ENCODE results near the gene PDLIM7.

PDLIM7 gene

GRCh38 chr5:177456976-177457851 lies 40.2 kb downstream of the PDLIM7 start:
- peak; percentile 87 for DNase-seq (ENCODE audit: low read depth)

- DNase-seq (ENCODE audit: low read depth), result no peak
Measured at GRCh38 chr5:177456591-177456964, 40.8 kb downstream of the PDLIM7 start.

GRCh38 chr5:177455661-177456590 lies 41.5 kb downstream of the PDLIM7 start:
- no peak for DNase-seq (ENCODE audit: low read depth)

- no peak for DNase-seq (ENCODE audit: low read depth)
Measured at GRCh38 chr5:177455036-177455660, 42.3 kb downstream of the PDLIM7 start.

GRCh38 chr5:177454397-177455035 lies 42.9 kb downstream of the PDLIM7 start:
- DNase-seq (ENCODE audit: low read depth), result no peak

- DNase-seq (ENCODE audit: low read depth), result no peak
Measured at GRCh38 chr5:177453852-177454396, 43.5 kb downstream of the PDLIM7 start.

GRCh38 chr5:177452688-177453638 lies 44.4 kb downstream of the PDLIM7 start:
- no peak for DNase-seq (ENCODE audit: low read depth)

- DNase-seq (ENCODE audit: low read depth), result no peak
Measured at GRCh38 chr5:177450667-177451424, 46.6 kb downstream of the PDLIM7 start.

GRCh38 chr5:177449140-177450061 lies 48.0 kb downstream of the PDLIM7 start:
- DNase-seq (ENCODE audit: low read depth), result no peak

- no peak for DNase-seq (ENCODE audit: low read depth)
Measured at GRCh38 chr5:177448244-177448950, 49.0 kb downstream of the PDLIM7 start.

GRCh38 chr5:177447611-177448243 lies 49.7 kb downstream of the PDLIM7 start:
- DNase-seq (ENCODE audit: low read depth), result peak; percentile 64

- no peak for DNase-seq (ENCODE audit: low read depth)
Measured at GRCh38 chr5:177447066-177447610, 50.3 kb downstream of the PDLIM7 start.

GRCh38 chr5:177446200-177447065 lies 51.0 kb downstream of the PDLIM7 start, which contains the start of gene PRR7:
Gene PRR7 (plus strand): TSS chr5:177446814. CDS start chr5:177455068, 8,254 bp downstream.
- no peak for DNase-seq (ENCODE audit: low read depth)

- DNase-seq (ENCODE audit: low read depth), result no peak
Measured at GRCh38 chr5:177445917-177446199, 51.5 kb downstream of the PDLIM7 start.

GRCh38 chr5:177445052-177445916 lies 52.1 kb downstream of the PDLIM7 start:
- DNase-seq (ENCODE audit: low read depth), result no peak
